WERI-Rb-1 (cell line): ENCODE data around the gene SSTR3.

Source experiments
- DNase-seq: peaks from one replicate; pipeline ENCODE4 v3.0.0-alpha.2; 2020
- H3K27ac ChIP-seq: fragments of 250-450 bp; sonication (Bioruptor Pico); 2 replicates; pipeline ENCODE4 v1.5.1; 2020; ENCODE audit warnings: mild to moderate bottlenecking, moderate library complexity
- H3K27me3 ChIP-seq: fragments of 250-450 bp; sonication (Bioruptor Pico); 2 replicates; pipeline ENCODE4 v1.5.1; 2021; ENCODE audit warnings: mild to moderate bottlenecking, low read depth, moderate library complexity; ENCODE audit not compliant: insufficient read depth, severe bottlenecking
- H3K36me3 ChIP-seq: fragments of 250-450 bp; sonication (Bioruptor Pico); 2 replicates; pipeline ENCODE4 v1.5.1; 2020; ENCODE audit warnings: mild to moderate bottlenecking, moderate library complexity
- H3K4me3 ChIP-seq: 2 replicates; pipeline ENCODE4 v1.5.1; 2011; ENCODE audit warnings: low read depth, mild to moderate bottlenecking, control low read depth, low read length
- H3K9me3 ChIP-seq: fragments of 250-450 bp; sonication (Bioruptor Pico); 2 replicates; pipeline ENCODE4 v1.5.1; 2021; ENCODE audit warnings: mild to moderate bottlenecking, moderate library complexity; ENCODE audit not compliant: severe bottlenecking
- TF ChIP-seq, protein P1 (sequence below): IDR thresholded peaks from 2 replicates; pipeline ENCODE4 v1.5.1; 2011; ENCODE audit warnings: low read depth, mild to moderate bottlenecking, control low read depth, inconsistent platforms, low read length

The SSTR3 gene

GRCh38 chr22:37164505-37164887 lies 47.8 kb downstream of the SSTR3 start:
- TF ChIP-seq, protein P1, sequence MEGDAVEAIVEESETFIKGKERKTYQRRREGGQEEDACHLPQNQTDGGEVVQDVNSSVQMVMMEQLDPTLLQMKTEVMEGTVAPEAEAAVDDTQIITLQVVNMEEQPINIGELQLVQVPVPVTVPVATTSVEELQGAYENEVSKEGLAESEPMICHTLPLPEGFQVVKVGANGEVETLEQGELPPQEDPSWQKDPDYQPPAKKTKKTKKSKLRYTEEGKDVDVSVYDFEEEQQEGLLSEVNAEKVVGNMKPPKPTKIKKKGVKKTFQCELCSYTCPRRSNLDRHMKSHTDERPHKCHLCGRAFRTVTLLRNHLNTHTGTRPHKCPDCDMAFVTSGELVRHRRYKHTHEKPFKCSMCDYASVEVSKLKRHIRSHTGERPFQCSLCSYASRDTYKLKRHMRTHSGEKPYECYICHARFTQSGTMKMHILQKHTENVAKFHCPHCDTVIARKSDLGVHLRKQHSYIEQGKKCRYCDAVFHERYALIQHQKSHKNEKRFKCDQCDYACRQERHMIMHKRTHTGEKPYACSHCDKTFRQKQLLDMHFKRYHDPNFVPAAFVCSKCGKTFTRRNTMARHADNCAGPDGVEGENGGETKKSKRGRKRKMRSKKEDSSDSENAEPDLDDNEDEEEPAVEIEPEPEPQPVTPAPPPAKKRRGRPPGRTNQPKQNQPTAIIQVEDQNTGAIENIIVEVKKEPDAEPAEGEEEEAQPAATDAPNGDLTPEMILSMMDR = no peak
- Histone ChIP-seq H3K27ac (no peak overlapping the region), H3K27me3 (no peaks in the 10 kb centered on the region), H3K4me3 (no peak overlapping the region), H3K36me3 (no peaks in the 10 kb centered on the region), H3K9me3 (peaks cover 4% of the 10 kb centered on the region)
- no peak for DNase-seq

DNA sequence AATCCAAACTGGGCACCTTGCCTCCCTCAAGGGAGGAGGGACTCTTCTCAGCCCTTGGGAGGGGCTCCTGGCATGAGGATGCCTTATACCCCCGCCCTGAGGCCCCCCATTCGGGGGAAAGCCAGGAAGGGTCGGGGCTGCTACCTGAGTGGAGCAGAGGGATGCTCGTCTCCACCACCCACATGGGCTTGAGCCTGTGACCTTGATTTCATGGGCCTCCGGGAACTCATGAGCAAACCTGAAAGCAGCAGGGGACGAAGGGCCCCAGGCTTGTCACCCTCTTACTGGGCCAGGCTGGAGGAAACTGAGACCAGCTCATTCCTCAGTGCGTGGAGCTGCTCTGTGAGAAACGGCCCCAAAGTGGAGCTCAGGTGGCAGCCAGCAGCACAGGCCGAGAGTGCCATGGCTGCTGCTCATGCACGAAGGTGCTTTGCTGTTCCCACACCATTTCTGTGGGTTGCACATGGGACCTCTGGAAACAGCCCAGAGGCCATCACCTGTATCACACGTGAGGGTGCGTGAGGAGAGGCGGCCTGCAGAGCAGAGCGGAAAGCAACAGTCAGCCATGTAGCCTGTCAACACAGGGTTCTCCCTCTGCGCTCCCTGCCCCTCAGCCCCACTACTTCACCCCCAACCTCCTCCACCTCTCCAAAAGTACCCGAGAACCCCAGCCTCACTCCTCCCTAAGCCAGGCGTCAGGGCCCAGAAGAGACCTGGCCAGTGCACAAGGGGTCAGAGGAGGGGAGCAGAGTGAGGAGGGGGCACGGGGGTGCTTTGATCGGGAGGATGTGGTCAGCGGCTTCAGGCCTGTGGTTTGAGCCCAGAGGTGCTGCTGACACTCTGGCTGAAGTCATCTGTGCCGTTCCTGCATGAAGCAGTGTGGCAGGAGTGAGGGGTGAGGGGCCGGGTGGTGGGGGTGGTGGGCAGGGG lies 48.4 kb downstream of the SSTR3 start:
- no peaks in the 10 kb centered on the region for H3K36me3 ChIP-seq
- TF ChIP-seq, protein P1 = no peak
- no peak overlapping the region for H3K27ac ChIP-seq
- H3K27me3 ChIP-seq = no peaks in the 10 kb centered on the region
- DNase-seq = no peak
- H3K4me3 ChIP-seq = no peak overlapping the region
- peaks cover 4% of the 10 kb centered on the region for H3K9me3 ChIP-seq

GRCh38 chr22:37163096-37163489 lies 49.2 kb downstream of the SSTR3 start:
- no peak for DNase-seq
- Histone ChIP-seq H3K9me3 (peaks cover 4% of the 10 kb centered on the region), H3K4me3 (no peak overlapping the region), H3K27ac (no peak overlapping the region), H3K36me3 (no peaks in the 10 kb centered on the region), H3K27me3 (no peaks in the 10 kb centered on the region)
- TF ChIP-seq, protein P1 = no peak

GRCh38 chr22:37162221-37163095 lies 49.8 kb downstream of the SSTR3 start:
- no peaks in the 10 kb centered on the region for H3K27me3 ChIP-seq
- H3K36me3 ChIP-seq = no peaks in the 10 kb centered on the region
- no peak overlapping the region for H3K27ac ChIP-seq
- DNase-seq = no peak
- no peak overlapping the region for H3K4me3 ChIP-seq
- H3K9me3 ChIP-seq = peaks cover 4% of the 10 kb centered on the region
- TF ChIP-seq, protein P1 = no peak

- no peak for DNase-seq
Observed at GRCh38 chr22:37161443-37161842, 50.8 kb downstream of the SSTR3 start.

More at GRCh38 chr22:37161443-37161842, 50.8 kb downstream of the SSTR3 start:
- H3K27me3 ChIP-seq = no peaks in the 10 kb centered on the region
- TF ChIP-seq, protein P1 = no peak
- no peak overlapping the region for H3K27ac ChIP-seq
- H3K9me3 ChIP-seq = peaks cover 4% of the 10 kb centered on the region
- no peaks in the 10 kb centered on the region for H3K36me3 ChIP-seq
- no peak overlapping the region for H3K4me3 ChIP-seq
